Measurements from ENCODE around the gene ZGPAT.

DNA sequence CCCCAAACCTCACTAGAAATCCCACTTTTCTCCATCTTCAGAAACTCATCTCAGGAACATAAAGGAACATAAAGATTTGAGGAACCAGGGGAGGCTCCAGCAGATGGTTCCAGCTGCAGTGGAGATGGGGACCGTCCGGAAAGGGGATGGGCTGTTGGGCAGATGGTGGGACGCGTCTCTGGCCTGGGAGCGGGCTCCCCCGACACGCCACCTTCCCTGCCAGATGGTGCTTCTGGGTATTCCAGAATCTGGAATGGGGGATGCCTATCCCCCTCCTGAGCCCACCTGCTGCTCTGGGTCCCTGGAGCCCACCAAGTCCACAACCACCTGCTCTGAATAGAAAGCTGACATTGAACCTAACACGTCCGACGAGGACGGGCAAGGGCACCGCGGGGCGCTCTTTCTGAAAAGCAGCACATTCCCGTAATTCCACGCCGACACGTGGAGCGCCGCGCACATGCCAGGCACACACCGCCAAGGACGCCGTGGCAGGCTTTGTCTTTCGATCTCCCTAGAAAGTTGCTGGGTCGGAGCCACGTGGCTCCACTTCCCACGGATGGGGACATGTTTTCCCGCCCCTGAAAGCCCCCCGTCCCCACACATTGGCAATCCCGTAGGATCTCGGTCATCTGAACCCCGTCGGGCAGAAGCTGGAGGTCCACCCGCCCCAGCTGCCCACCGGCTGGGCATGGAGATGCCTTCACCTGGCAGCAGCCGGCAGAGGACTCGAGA, 59.0 kb downstream of the ZGPAT start:
- TF ChIP-seq EGR1 (IDR thresholded peaks at IDR 0.05; ENCODE audit: borderline replicate concordance in 1 of 2, low read depth in 2 of 2, low read length in 2 of 2), result no peak
- TF ChIP-seq, protein P1, sequence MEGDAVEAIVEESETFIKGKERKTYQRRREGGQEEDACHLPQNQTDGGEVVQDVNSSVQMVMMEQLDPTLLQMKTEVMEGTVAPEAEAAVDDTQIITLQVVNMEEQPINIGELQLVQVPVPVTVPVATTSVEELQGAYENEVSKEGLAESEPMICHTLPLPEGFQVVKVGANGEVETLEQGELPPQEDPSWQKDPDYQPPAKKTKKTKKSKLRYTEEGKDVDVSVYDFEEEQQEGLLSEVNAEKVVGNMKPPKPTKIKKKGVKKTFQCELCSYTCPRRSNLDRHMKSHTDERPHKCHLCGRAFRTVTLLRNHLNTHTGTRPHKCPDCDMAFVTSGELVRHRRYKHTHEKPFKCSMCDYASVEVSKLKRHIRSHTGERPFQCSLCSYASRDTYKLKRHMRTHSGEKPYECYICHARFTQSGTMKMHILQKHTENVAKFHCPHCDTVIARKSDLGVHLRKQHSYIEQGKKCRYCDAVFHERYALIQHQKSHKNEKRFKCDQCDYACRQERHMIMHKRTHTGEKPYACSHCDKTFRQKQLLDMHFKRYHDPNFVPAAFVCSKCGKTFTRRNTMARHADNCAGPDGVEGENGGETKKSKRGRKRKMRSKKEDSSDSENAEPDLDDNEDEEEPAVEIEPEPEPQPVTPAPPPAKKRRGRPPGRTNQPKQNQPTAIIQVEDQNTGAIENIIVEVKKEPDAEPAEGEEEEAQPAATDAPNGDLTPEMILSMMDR (IDR thresholded peaks at IDR 0.05 in 2 of 3, conservative IDR thresholded peaks at IDR 0.05 in 1 of 3; ENCODE audit: control insufficient read depth in 2 of 3, extremely low read depth in 1 of 3, insufficient read depth in 1 of 3, low read depth in 3 of 3, low read length in 3 of 3), result no peak
- TF ChIP-seq, protein P2, sequence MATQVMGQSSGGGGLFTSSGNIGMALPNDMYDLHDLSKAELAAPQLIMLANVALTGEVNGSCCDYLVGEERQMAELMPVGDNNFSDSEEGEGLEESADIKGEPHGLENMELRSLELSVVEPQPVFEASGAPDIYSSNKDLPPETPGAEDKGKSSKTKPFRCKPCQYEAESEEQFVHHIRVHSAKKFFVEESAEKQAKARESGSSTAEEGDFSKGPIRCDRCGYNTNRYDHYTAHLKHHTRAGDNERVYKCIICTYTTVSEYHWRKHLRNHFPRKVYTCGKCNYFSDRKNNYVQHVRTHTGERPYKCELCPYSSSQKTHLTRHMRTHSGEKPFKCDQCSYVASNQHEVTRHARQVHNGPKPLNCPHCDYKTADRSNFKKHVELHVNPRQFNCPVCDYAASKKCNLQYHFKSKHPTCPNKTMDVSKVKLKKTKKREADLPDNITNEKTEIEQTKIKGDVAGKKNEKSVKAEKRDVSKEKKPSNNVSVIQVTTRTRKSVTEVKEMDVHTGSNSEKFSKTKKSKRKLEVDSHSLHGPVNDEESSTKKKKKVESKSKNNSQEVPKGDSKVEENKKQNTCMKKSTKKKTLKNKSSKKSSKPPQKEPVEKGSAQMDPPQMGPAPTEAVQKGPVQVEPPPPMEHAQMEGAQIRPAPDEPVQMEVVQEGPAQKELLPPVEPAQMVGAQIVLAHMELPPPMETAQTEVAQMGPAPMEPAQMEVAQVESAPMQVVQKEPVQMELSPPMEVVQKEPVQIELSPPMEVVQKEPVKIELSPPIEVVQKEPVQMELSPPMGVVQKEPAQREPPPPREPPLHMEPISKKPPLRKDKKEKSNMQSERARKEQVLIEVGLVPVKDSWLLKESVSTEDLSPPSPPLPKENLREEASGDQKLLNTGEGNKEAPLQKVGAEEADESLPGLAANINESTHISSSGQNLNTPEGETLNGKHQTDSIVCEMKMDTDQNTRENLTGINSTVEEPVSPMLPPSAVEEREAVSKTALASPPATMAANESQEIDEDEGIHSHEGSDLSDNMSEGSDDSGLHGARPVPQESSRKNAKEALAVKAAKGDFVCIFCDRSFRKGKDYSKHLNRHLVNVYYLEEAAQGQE (IDR thresholded peaks at IDR 0.05; ENCODE audit: low read depth, low read length), result no peak
- TF ChIP-seq MEF2A (IDR thresholded peaks at IDR 0.05; ENCODE audit: insufficient read depth, low read depth, low read length), result no peak
- TF ChIP-seq, protein P3, sequence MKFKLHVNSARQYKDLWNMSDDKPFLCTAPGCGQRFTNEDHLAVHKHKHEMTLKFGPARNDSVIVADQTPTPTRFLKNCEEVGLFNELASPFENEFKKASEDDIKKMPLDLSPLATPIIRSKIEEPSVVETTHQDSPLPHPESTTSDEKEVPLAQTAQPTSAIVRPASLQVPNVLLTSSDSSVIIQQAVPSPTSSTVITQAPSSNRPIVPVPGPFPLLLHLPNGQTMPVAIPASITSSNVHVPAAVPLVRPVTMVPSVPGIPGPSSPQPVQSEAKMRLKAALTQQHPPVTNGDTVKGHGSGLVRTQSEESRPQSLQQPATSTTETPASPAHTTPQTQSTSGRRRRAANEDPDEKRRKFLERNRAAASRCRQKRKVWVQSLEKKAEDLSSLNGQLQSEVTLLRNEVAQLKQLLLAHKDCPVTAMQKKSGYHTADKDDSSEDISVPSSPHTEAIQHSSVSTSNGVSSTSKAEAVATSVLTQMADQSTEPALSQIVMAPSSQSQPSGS (IDR thresholded peaks at IDR 0.05; ENCODE audit: low read length), result no peak
- no peak for TF ChIP-seq TAF1 (IDR thresholded peaks at IDR 0.05; ENCODE audit: borderline replicate concordance, low read depth, low read length)
- no peak for TF ChIP-seq POLR2A (IDR thresholded peaks at IDR 0.05; ENCODE audit: low read depth, low read length)
- TF ChIP-seq, protein P4, sequence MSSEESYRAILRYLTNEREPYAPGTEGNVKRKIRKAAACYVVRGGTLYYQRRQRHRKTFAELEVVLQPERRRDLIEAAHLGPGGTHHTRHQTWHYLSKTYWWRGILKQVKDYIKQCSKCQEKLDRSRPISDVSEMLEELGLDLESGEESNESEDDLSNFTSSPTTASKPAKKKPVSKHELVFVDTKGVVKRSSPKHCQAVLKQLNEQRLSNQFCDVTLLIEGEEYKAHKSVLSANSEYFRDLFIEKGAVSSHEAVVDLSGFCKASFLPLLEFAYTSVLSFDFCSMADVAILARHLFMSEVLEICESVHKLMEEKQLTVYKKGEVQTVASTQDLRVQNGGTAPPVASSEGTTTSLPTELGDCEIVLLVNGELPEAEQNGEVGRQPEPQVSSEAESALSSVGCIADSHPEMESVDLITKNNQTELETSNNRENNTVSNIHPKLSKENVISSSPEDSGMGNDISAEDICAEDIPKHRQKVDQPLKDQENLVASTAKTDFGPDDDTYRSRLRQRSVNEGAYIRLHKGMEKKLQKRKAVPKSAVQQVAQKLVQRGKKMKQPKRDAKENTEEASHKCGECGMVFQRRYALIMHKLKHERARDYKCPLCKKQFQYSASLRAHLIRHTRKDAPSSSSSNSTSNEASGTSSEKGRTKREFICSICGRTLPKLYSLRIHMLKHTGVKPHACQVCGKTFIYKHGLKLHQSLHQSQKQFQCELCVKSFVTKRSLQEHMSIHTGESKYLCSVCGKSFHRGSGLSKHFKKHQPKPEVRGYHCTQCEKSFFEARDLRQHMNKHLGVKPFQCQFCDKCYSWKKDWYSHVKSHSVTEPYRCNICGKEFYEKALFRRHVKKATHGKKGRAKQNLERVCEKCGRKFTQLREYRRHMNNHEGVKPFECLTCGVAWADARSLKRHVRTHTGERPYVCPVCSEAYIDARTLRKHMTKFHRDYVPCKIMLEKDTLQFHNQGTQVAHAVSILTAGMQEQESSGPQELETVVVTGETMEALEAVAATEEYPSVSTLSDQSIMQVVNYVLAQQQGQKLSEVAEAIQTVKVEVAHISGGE (CRISPR knock-in tag; IDR thresholded peaks at IDR 0.05), result no peak

Data from GM12878 (cell line).